Transverse colon (tissue), 4 donors: Measurements from ENCODE around the gene SLC1A7. TPM values are rescaled to one million over a fixed set of nuclear protein-coding genes. Genes with fewer than 3 reads are reported as not detected.

ENCODE experiments used
- DNase-seq: peaks from one replicate; pipeline ENCODE4 v3.0.0-alpha.2; 2019
- H3K27ac ChIP-seq, 4 donors: fragments of 200-600 bp; sonication (generic); 2 replicates each; pipeline ENCODE4 v1.5.1; 2016 to 2018; ENCODE audit warnings: inconsistent platforms in 4 of 4
- H3K27me3 ChIP-seq: fragments of 200-600 bp; sonication (generic); 2 replicates; pipeline ENCODE4 v1.5.1; 2017; ENCODE audit warnings: inconsistent platforms
- H3K36me3 ChIP-seq, 4 donors: fragments of 200-600 bp; sonication (generic); 2 replicates each; pipeline ENCODE4 v1.5.1; 2017 to 2019; ENCODE audit warnings: inconsistent platforms in 4 of 4
- H3K4me1 ChIP-seq, 4 donors: fragments of 200-600 bp; sonication (generic); 2 replicates each; pipeline ENCODE4 v1.5.1; 2017 to 2020; ENCODE audit warnings: inconsistent platforms in 4 of 4
- H3K4me3 ChIP-seq, 4 donors: fragments of 200-600 bp; sonication (generic); 1 replicate in 1 of 4; 2 replicates in 3 of 4; pipeline versions ENCODE4 v1.5.1 to v1.6.1; 2017 to 2019; ENCODE audit warnings: inconsistent platforms in 4 of 4
- H3K9me3 ChIP-seq, 2 donors: fragments of 200-600 bp; sonication (generic); 2 replicates each; pipeline ENCODE4 v1.5.1; 2017 to 2019; ENCODE audit warnings: inconsistent platforms in 2 of 2
- CTCF ChIP-seq, 5 experiments: fragments of 200-600 bp in 3 of 5; fragments of 450-650 bp in 2 of 5; sonication (generic) in 3 of 5; IDR thresholded peaks; 1 replicate in 2 of 5; 2 replicates in 3 of 5; pipeline ENCODE4 v1.5.1; 2016 to 2017; ENCODE audit warnings: antibody characterized with exemption in 5 of 5, inconsistent platforms in 3 of 5, mild to moderate bottlenecking in 2 of 5, moderate library complexity in 1 of 5
- EP300 ChIP-seq: sonication (generic); formaldehyde crosslinking; IDR thresholded peaks from one replicate; pipeline ENCODE4 v1.6.1; 2017; ENCODE audit warnings: antibody characterized with exemption, low read depth
- POLR2A ChIP-seq: fragments of 450-650 bp; IDR thresholded peaks from one replicate; pipeline ENCODE4 v1.6.1; 2016; ENCODE audit warnings: antibody characterized with exemption, mild to moderate bottlenecking, moderate library complexity
- POLR2AphosphoS5 ChIP-seq, 3 donors: sonication (generic); formaldehyde crosslinking; IDR thresholded peaks; one replicate each; pipeline ENCODE4 v1.6.1; 2016; ENCODE audit warnings: antibody characterized with exemption in 3 of 3
- WGBS, 2 donors: methylation state at CpG; one replicate each; pipeline ENCODE4 v1.1.5; 2018; ENCODE audit warnings: low coverage in 1 of 2; 5-methylcytosine and 5-hydroxymethylcytosine counted together
- in situ Hi-C, 4 donors: fragments of 200-750 bp; cut with MboI; loops; one replicate each; pipeline versions ENCODE4 v1.15.0 to v1.15.1; 2017; ENCODE audit warnings: low sequenced_read_pairs in 3 of 4, low pct_ligation_motif_present in 1 of 4, low pct_unique_long_range_greater_than_20kb in 1 of 4
- intact Hi-C: fragments of 100-400 bp; cut with DNase I; formaldehyde crosslinking; loops from one replicate; pipeline ENCODE4 v1.15.1; 2023; ENCODE audit warnings: low total_unique reads
- total RNA-seq, 4 donors: library from RNA; depleted of rRNA; stranded (reverse); fragments of >200 nt; gene quantifications; one replicate each; pipeline ENCODE4 v1.1.0, GENCODE V29; 2016

The SLC1A7 gene
- total RNA-seq, 4 donors from 2014 or later, result 1.1 to 1.6 (median 1.6) TPM; not detected in 1

- in situ Hi-C loops, result no loop called here
- TF ChIP-seq POLR2AphosphoS5 (IDR thresholded peaks at IDR 0.05), result no peak
- no peak for TF ChIP-seq EP300
- Histone ChIP-seq H3K27ac (no peak overlapping the region), H3K36me3 (no peaks in the 10 kb centered on the region), H3K9me3 (no peaks in the 10 kb centered on the region), H3K4me1 (peaks cover 0 to 3% (median 0%) of the 10 kb centered on the region in 4 donors), H3K4me3 (no peak overlapping the region), H3K27me3 (peaks cover 4% of the 10 kb centered on the region)
- WGBS, 2 donors, result 95% methylated on average over 7 of the region's 7 CpGs; no CpG with 5 or more reads in 1 of the 2 donors
- no peak for DNase-seq
- intact Hi-C loops, result loop anchor here (10.0 kb wide), 1 partner anchor 54 kb away; no protein-coding TSS in a partner anchor
Observed at GRCh38 chr1:53068314-53069099, 73.9 kb downstream of the SLC1A7 start.

- in situ Hi-C loops (no loop called here), intact Hi-C loops (loop anchor here (10.0 kb wide), 1 partner anchor 53 kb away; no protein-coding TSS in a partner anchor)
- H3K36me3 ChIP-seq, result no peaks in the 10 kb centered on the region
- H3K4me1 ChIP-seq, result peaks cover 0 to 3% (median under 1%) of the 10 kb centered on the region in 4 donors
- no peak overlapping the region for H3K27ac ChIP-seq
- H3K27me3 ChIP-seq, result peaks cover 10% of the 10 kb centered on the region
- WGBS, 2 donors, result 94% methylated on average over 2 of the region's 2 CpGs; no CpG with 5 or more reads in 1 of the 2 donors
- no peak for DNase-seq
- TF ChIP-seq POLR2AphosphoS5 (IDR thresholded peaks at IDR 0.05), result no peak
- no peak for TF ChIP-seq EP300
- no peak for TF ChIP-seq CTCF (IDR thresholded peaks at IDR 0.05)
- no peak for TF ChIP-seq POLR2A
- no peaks in the 10 kb centered on the region for H3K9me3 ChIP-seq
- H3K4me3 ChIP-seq, result no peak overlapping the region
Observed at GRCh38 chr1:53067886-53068285, 74.6 kb downstream of the SLC1A7 start.

- no peak overlapping the region for H3K4me3 ChIP-seq
- whole genome bisulfite sequencing, 2 donors, result 82 to 100% methylated on average over 1 to 13 of the region's 13 CpGs
- TF ChIP-seq POLR2A (no peak), POLR2AphosphoS5 (IDR thresholded peaks at IDR 0.05) (no peak), EP300 (no peak), CTCF (IDR thresholded peaks at IDR 0.05) (no peak)
- peaks cover 18% of the 10 kb centered on the region for H3K27me3 ChIP-seq
- no peak for DNase-seq
- H3K4me1 ChIP-seq, result peaks cover 0 to 8% (median 5%) of the 10 kb centered on the region in 4 donors
- in situ Hi-C loops, result no loop called here
- intact Hi-C loops, result loop anchor here (10.0 kb wide), 1 partner anchor 52 kb away; no protein-coding TSS in a partner anchor
- H3K36me3 ChIP-seq, result no peaks in the 10 kb centered on the region
- H3K9me3 ChIP-seq, result no peaks in the 10 kb centered on the region
- H3K27ac ChIP-seq, result peak overlapping the region in 2 of 4 donors; percentile 4 to 19
Observed at GRCh38 chr1:53066891-53067738, 75.3 kb downstream of the SLC1A7 start.

GRCh38 chr1:53066488-53066887 is 76.0 kb downstream of the SLC1A7 start:
- TF ChIP-seq CTCF (IDR thresholded peaks at IDR 0.05) (no peak), POLR2AphosphoS5 (IDR thresholded peaks at IDR 0.05) (no peak), EP300 (no peak)
- peak overlapping the region in 2 of 4 donors; percentile 4 to 19 for H3K27ac ChIP-seq
- H3K27me3 ChIP-seq, result peaks cover 24% of the 10 kb centered on the region
- intact Hi-C loops (loop anchor here (10.0 kb wide), 1 partner anchor 52 kb away; no protein-coding TSS in a partner anchor), in situ Hi-C loops (no loop called here)
- H3K4me3 ChIP-seq, result no peak overlapping the region
- WGBS, 2 donors, result 60% methylated on average over 1 to 6 of the region's 6 CpGs
- H3K9me3 ChIP-seq, result no peaks in the 10 kb centered on the region
- H3K36me3 ChIP-seq, result no peaks in the 10 kb centered on the region
- peaks cover 3 to 14% (median 10%) of the 10 kb centered on the region in 4 donors for H3K4me1 ChIP-seq
- DNase-seq, result no peak
